ENCODE results near the gene CREB5. TPM values are rescaled to one million over a fixed set of nuclear protein-coding genes. Genes with fewer than 3 reads are reported as not detected.

CREB5 gene
- total RNA-seq, 1 donor from 2014 or later: 52.2 TPM

DNA sequence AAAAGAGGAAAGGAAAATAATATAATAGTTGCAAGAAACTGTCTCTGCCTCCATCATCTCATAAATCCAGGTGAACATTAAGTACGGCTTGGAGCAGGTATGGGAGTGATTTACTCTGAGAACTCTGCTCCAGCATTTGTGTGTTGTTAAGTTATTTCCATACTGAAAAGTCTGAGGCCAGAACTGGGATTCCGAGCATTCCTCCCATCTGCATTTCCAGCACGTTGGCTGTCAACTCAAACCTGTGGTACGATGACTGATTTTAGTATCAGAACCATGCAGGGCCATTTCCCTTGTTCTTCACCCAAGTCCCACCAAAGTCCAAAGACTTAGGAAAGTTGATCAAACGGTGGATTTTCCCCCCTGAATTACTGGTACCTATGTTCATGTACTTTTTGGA, 104.9 kb downstream of the CREB5 start:
- no peak overlapping the region for H3K4me3 ChIP-seq (ENCODE audit: low read length in 3 of 3)

DNA sequence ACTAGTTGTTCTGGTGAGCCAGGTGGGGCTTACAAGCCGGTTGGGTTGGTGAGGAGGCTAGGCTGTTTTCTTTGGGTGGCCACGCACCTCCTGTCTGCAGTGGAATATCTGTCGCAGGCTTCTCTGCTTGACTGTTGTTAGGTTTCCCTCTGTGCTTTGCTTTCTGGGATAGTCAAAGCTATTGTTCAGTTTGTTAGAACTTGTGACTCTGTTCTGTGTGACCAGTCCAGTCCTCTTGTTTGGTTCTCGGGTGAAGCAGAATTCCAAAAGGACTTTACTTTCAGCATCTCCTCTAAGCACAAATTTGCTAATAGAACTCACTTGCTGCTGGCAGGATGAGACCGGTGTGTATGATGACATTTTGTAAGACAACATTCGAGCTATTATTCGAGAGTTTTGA, 105.3 kb downstream of the CREB5 start:
- Histone ChIP-seq H3K27ac (ENCODE audit: low read depth, low read length) (no peak overlapping the region), H3K9me3 (ENCODE audit: control insufficient read depth in 3 of 3, low read length in 3 of 3) (no peaks in the 10 kb centered on the region), H3K4me3 (ENCODE audit: low read length in 3 of 3) (no peak overlapping the region), H3K36me3 (ENCODE audit: control insufficient read depth in 3 of 3, insufficient read depth in 3 of 3, low read length in 3 of 3) (no peaks in the 10 kb centered on the region), H3K4me1 (ENCODE audit: control insufficient read depth in 3 of 3, insufficient read depth in 3 of 3, low read length in 3 of 3) (peaks cover 14 to 22% (median 21%) of the 10 kb centered on the region in 3 donors), H3K27me3 (ENCODE audit: control insufficient read depth in 3 of 3, insufficient read depth in 3 of 3, low read length in 3 of 3) (no peaks in the 10 kb centered on the region), H3K9ac (ENCODE audit: low read depth in 1 of 3, low read length in 3 of 3) (no peak overlapping the region)

More for the DNA sequence above, 104.9 kb downstream of the CREB5 start:
- peaks cover 14 to 22% (median 21%) of the 10 kb centered on the region in 3 donors for H3K4me1 ChIP-seq (ENCODE audit: control insufficient read depth in 3 of 3, insufficient read depth in 3 of 3, low read length in 3 of 3)
- no peaks in the 10 kb centered on the region for H3K9me3 ChIP-seq (ENCODE audit: control insufficient read depth in 3 of 3, low read length in 3 of 3)
- H3K9ac ChIP-seq (ENCODE audit: low read depth in 1 of 3, low read length in 3 of 3): no peak overlapping the region
- H3K27ac ChIP-seq (ENCODE audit: low read depth, low read length): no peak overlapping the region
- H3K36me3 ChIP-seq (ENCODE audit: control insufficient read depth in 3 of 3, insufficient read depth in 3 of 3, low read length in 3 of 3): no peaks in the 10 kb centered on the region
- H3K27me3 ChIP-seq (ENCODE audit: control insufficient read depth in 3 of 3, insufficient read depth in 3 of 3, low read length in 3 of 3): no peaks in the 10 kb centered on the region

DNA sequence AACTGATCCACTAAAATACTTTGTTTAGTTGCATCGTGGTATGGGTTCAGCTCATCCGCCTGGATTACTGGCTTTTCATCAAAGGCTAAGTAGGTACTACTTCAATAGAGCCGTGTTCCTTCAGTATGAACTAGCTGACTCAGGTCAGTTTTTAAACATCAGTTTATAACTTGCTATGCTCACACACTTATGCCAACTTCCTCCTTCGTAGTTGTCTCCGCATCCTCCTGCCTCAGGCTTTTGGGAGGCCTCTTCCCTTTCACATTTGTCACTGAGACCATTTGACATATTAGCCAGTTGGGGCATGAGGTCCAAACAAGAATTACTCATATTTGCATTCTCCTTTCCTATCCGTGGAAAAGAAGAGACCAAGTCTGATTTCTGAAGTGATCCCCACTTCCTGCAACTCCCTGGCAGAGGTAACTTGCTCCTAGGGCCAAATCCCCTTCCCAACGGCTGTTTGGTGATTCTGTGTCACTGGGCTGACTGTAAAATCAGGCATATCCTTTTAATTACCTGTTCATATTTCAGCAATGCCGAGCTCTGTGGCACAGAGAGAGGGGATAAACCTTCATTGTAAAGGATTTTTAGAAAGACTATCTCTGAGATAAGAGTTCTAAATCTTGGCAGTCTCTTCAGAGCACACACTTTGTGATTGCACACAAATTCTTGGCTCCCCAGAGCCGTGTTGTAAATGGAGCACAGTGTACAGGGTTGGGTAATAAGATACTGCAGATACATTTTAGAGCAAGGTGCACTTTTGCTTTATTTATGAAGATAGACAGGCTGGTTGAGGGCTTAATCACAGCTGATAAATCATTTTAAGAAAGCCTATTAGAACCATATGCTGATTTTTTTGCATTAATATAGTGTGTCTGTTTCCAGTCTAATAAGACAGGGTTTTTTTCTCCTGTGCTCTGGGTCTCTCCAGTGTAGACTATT, 108.0 kb downstream of the CREB5 start:
- Histone ChIP-seq H3K9me3 (ENCODE audit: control insufficient read depth in 3 of 3, low read length in 3 of 3) (no peaks in the 10 kb centered on the region), H3K27ac (ENCODE audit: low read depth, low read length) (no peak overlapping the region), H3K27me3 (ENCODE audit: control insufficient read depth in 3 of 3, insufficient read depth in 3 of 3, low read length in 3 of 3) (no peaks in the 10 kb centered on the region), H3K4me1 (ENCODE audit: control insufficient read depth in 3 of 3, insufficient read depth in 3 of 3, low read length in 3 of 3) (peaks cover 14 to 18% (median 18%) of the 10 kb centered on the region in 3 donors), H3K9ac (ENCODE audit: low read depth in 1 of 3, low read length in 3 of 3) (no peak overlapping the region), H3K4me3 (ENCODE audit: low read length in 3 of 3) (peak overlapping the region in 1 of 3 donors; percentile 13), H3K36me3 (ENCODE audit: control insufficient read depth in 3 of 3, insufficient read depth in 3 of 3, low read length in 3 of 3) (no peaks in the 10 kb centered on the region)

DNA sequence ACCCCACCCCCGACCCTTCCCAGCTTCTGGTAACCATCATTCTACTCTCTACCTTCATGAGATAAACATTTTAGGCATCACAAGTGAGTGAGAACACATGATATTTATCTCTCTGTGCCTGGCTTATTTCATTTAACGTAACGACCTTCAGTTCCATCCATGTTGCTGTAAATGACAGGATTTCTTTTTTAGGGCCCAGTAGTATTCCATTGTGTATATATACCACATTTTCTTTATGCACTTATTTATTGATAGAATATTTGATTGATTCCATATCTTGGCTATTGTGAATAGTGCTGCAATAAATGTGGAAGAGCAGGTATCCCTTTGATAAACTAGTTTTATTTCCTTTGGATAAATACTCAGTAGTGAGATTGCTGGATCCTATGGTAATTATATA, 112.7 kb downstream of the CREB5 start:
- H3K9me3 ChIP-seq (ENCODE audit: control insufficient read depth in 3 of 3, low read length in 3 of 3): no peaks in the 10 kb centered on the region
- H3K27ac ChIP-seq (ENCODE audit: low read depth, low read length): no peak overlapping the region
- no peak overlapping the region for H3K4me3 ChIP-seq (ENCODE audit: low read length in 3 of 3)
- no peaks in the 10 kb centered on the region for H3K36me3 ChIP-seq (ENCODE audit: control insufficient read depth in 3 of 3, insufficient read depth in 3 of 3, low read length in 3 of 3)
- no peaks in the 10 kb centered on the region for H3K27me3 ChIP-seq (ENCODE audit: control insufficient read depth in 3 of 3, insufficient read depth in 3 of 3, low read length in 3 of 3)
- peaks cover 9 to 19% (median 16%) of the 10 kb centered on the region in 3 donors for H3K4me1 ChIP-seq (ENCODE audit: control insufficient read depth in 3 of 3, insufficient read depth in 3 of 3, low read length in 3 of 3)
- H3K9ac ChIP-seq (ENCODE audit: low read depth in 1 of 3, low read length in 3 of 3): no peak overlapping the region

DNA sequence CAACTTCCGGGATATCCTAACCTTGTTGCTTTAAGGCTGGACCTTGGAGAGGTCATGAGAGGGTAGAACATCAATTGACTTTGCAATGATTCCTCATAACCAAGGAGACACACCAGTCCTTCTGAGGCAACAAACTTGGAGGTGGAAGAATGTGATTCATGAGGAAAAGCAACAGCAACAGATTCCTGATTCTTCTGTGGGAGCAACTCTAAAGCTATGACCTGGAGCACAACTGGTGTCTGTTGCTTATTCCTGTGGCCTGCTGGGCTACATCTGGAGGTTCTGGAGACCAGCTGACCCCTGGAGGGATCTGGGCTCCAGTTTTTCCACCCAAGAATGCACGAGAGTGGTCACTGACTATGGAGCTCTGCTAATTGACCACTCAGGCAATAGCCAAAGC, 116.6 kb downstream of the CREB5 start:
- Histone ChIP-seq H3K4me3 (ENCODE audit: low read length in 3 of 3) (no peak overlapping the region), H3K9ac (ENCODE audit: low read depth in 1 of 3, low read length in 3 of 3) (no peak overlapping the region), H3K9me3 (ENCODE audit: control insufficient read depth in 3 of 3, low read length in 3 of 3) (no peaks in the 10 kb centered on the region), H3K36me3 (ENCODE audit: control insufficient read depth in 3 of 3, insufficient read depth in 3 of 3, low read length in 3 of 3) (no peaks in the 10 kb centered on the region), H3K27ac (ENCODE audit: low read depth, low read length) (no peak overlapping the region), H3K27me3 (ENCODE audit: control insufficient read depth in 3 of 3, insufficient read depth in 3 of 3, low read length in 3 of 3) (no peaks in the 10 kb centered on the region), H3K4me1 (ENCODE audit: control insufficient read depth in 3 of 3, insufficient read depth in 3 of 3, low read length in 3 of 3) (peaks cover 0 to 6% (median 3%) of the 10 kb centered on the region in 3 donors)

DNA sequence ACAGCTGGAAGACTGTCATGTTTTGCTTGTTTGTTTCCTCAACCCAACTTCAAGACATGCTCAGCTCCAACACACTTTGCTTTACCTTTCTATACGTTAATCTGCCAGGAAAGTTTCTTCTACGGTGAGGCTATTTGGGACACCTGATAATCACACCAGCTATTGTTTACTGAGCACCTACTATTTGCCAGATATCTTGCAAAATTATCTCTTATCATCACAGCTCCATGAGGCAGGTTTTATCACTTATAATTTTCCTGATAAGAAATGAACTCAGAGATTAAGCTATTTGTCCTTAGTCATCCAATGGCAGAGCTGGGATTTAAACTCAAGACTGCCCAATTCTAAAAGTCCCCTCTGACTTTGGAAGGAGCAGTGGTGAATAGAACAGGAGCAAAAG, 117.4 kb downstream of the CREB5 start:
- Histone ChIP-seq H3K27ac (ENCODE audit: low read depth, low read length) (no peak overlapping the region), H3K27me3 (ENCODE audit: control insufficient read depth in 3 of 3, insufficient read depth in 3 of 3, low read length in 3 of 3) (no peaks in the 10 kb centered on the region), H3K4me1 (ENCODE audit: control insufficient read depth in 3 of 3, insufficient read depth in 3 of 3, low read length in 3 of 3) (peaks cover 0 to 11% (median 6%) of the 10 kb centered on the region in 3 donors), H3K4me3 (ENCODE audit: low read length in 3 of 3) (no peak overlapping the region), H3K9ac (ENCODE audit: low read depth in 1 of 3, low read length in 3 of 3) (no peak overlapping the region), H3K36me3 (ENCODE audit: control insufficient read depth in 3 of 3, insufficient read depth in 3 of 3, low read length in 3 of 3) (no peaks in the 10 kb centered on the region), H3K9me3 (ENCODE audit: control insufficient read depth in 3 of 3, low read length in 3 of 3) (no peaks in the 10 kb centered on the region)

DNA sequence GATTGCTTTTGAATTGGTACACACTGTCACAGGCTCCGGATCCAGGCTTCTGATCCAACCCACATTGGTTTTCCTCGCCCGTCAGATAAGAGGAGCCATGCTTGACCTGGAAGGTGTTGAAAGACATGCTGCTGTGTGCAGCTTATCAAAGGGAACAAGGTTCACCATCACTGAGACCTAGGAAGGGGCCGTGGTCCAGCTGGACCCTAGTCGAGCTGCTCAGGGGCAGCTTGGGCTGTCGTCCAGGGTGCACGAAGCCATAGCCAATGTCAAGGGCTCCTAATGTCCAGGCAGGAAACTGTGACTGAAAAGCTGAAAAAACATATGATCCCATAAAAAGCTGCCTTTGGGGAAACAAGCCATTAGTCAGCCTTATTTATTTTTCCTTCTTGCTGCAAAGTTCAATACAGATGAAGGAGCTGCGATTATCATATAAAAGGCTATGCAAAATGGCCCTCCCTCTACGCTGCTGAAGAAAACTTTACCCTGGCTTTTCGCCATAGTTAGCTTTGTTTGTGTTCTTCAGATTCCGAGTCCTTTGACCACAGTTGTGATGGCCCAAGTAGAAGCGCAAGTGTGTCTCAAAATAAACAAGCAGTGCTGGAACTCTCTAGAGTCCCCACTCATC, 118.0 kb downstream of the CREB5 start:
- Histone ChIP-seq H3K4me3 (ENCODE audit: low read length in 3 of 3) (no peak overlapping the region), H3K9ac (ENCODE audit: low read depth in 1 of 3, low read length in 3 of 3) (no peak overlapping the region), H3K9me3 (ENCODE audit: control insufficient read depth in 3 of 3, low read length in 3 of 3) (no peaks in the 10 kb centered on the region), H3K27me3 (ENCODE audit: control insufficient read depth in 3 of 3, insufficient read depth in 3 of 3, low read length in 3 of 3) (no peaks in the 10 kb centered on the region), H3K4me1 (ENCODE audit: control insufficient read depth in 3 of 3, insufficient read depth in 3 of 3, low read length in 3 of 3) (peaks cover 0 to 11% (median 6%) of the 10 kb centered on the region in 3 donors), H3K27ac (ENCODE audit: low read depth, low read length) (no peak overlapping the region), H3K36me3 (ENCODE audit: control insufficient read depth in 3 of 3, insufficient read depth in 3 of 3, low read length in 3 of 3) (no peaks in the 10 kb centered on the region)

DNA sequence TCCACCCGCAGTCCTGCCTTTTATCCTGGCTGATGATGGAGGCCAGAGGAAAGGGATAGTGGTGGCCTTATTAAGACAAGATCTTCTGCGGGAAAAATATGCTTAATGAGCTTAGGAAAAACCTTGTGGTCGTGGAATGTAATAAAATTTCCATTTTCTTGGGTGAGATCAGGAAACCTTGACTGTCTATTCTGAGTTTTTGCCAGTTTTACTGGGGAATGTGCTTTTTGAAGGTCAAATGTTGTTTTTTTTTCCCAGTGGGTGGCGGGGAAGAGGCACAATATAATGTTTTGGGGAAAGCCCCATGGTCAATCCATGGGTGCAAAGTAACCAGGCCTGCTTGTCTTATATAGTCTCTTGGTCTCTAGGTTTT, 118.5 kb downstream of the CREB5 start:
- H3K4me3 ChIP-seq (ENCODE audit: low read length in 3 of 3): no peak overlapping the region
- H3K4me1 ChIP-seq (ENCODE audit: control insufficient read depth in 3 of 3, insufficient read depth in 3 of 3, low read length in 3 of 3): peaks cover 0 to 11% (median 6%) of the 10 kb centered on the region in 3 donors
- no peaks in the 10 kb centered on the region for H3K27me3 ChIP-seq (ENCODE audit: control insufficient read depth in 3 of 3, insufficient read depth in 3 of 3, low read length in 3 of 3)
- H3K36me3 ChIP-seq (ENCODE audit: control insufficient read depth in 3 of 3, insufficient read depth in 3 of 3, low read length in 3 of 3): no peaks in the 10 kb centered on the region
- H3K9me3 ChIP-seq (ENCODE audit: control insufficient read depth in 3 of 3, low read length in 3 of 3): no peaks in the 10 kb centered on the region
- H3K9ac ChIP-seq (ENCODE audit: low read depth in 1 of 3, low read length in 3 of 3): no peak overlapping the region
- H3K27ac ChIP-seq (ENCODE audit: low read depth, low read length): no peak overlapping the region

DNA sequence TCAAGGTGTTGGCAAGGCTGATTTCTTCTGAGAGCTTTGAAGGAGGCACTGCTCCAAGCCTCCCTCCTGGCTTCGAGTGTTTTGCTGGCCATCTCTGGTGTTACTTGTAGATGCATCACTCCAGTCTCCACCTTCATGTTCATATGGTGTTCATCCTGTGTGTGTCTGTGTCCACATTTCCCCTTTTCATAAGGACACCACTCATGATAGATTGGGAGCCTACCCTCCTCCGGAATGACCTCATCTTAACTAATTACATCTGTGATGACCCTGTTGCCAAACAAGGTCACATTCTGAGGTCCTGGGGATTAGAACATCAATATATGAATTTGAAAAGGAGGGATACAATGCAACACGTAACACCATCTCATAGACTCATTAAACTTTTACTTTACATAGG, 119.0 kb downstream of the CREB5 start:
- Histone ChIP-seq H3K27ac (ENCODE audit: low read depth, low read length) (no peak overlapping the region), H3K36me3 (ENCODE audit: control insufficient read depth in 3 of 3, insufficient read depth in 3 of 3, low read length in 3 of 3) (no peaks in the 10 kb centered on the region), H3K9ac (ENCODE audit: low read depth in 1 of 3, low read length in 3 of 3) (no peak overlapping the region), H3K9me3 (ENCODE audit: control insufficient read depth in 3 of 3, low read length in 3 of 3) (no peaks in the 10 kb centered on the region), H3K27me3 (ENCODE audit: control insufficient read depth in 3 of 3, insufficient read depth in 3 of 3, low read length in 3 of 3) (no peaks in the 10 kb centered on the region), H3K4me1 (ENCODE audit: control insufficient read depth in 3 of 3, insufficient read depth in 3 of 3, low read length in 3 of 3) (peaks cover 0 to 11% (median 4%) of the 10 kb centered on the region in 3 donors), H3K4me3 (ENCODE audit: low read length in 3 of 3) (no peak overlapping the region)

DNA sequence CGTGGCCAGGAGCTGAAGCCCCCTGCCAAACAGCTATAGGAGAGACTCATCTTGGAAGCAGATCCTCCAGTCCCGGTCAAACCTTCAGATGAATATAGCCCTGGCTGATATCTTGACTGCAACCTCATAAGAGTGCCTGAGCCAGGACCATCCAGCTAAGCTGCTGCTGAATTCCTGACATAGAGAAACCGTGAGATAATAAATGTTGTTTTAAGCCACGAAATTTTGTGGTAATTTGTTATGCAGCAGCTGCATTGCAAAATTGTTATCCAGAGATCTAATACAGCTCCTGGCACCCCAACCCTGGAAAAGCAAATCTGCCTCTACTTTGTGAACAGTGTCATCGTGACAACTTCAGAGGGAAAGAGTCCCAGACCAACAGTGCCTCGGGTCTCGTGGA, 119.9 kb downstream of the CREB5 start:
- H3K9ac ChIP-seq (ENCODE audit: low read depth in 1 of 3, low read length in 3 of 3): no peak overlapping the region
- H3K4me1 ChIP-seq (ENCODE audit: control insufficient read depth in 3 of 3, insufficient read depth in 3 of 3, low read length in 3 of 3): peaks cover 0 to 11% (median 3%) of the 10 kb centered on the region in 3 donors

More for the DNA sequence above, 119.9 kb downstream of the CREB5 start:
- no peaks in the 10 kb centered on the region for H3K9me3 ChIP-seq (ENCODE audit: control insufficient read depth in 3 of 3, low read length in 3 of 3)
- no peaks in the 10 kb centered on the region for H3K36me3 ChIP-seq (ENCODE audit: control insufficient read depth in 3 of 3, insufficient read depth in 3 of 3, low read length in 3 of 3)
- H3K27me3 ChIP-seq (ENCODE audit: control insufficient read depth in 3 of 3, insufficient read depth in 3 of 3, low read length in 3 of 3): no peaks in the 10 kb centered on the region
- no peak overlapping the region for H3K27ac ChIP-seq (ENCODE audit: low read depth, low read length)
- H3K4me3 ChIP-seq (ENCODE audit: low read length in 3 of 3): no peak overlapping the region
